Measurements from ENCODE around the gene CEMIP2. TPM values are rescaled to one million over a fixed set of nuclear protein-coding genes. Genes with fewer than 3 reads are reported as not detected.
"Not testable (repeated sequence)": the region's sequence is repeated elsewhere in the genome, so short reads cannot be mapped to it uniquely, and the experiment has no call there.

The CEMIP2 gene, protein sequence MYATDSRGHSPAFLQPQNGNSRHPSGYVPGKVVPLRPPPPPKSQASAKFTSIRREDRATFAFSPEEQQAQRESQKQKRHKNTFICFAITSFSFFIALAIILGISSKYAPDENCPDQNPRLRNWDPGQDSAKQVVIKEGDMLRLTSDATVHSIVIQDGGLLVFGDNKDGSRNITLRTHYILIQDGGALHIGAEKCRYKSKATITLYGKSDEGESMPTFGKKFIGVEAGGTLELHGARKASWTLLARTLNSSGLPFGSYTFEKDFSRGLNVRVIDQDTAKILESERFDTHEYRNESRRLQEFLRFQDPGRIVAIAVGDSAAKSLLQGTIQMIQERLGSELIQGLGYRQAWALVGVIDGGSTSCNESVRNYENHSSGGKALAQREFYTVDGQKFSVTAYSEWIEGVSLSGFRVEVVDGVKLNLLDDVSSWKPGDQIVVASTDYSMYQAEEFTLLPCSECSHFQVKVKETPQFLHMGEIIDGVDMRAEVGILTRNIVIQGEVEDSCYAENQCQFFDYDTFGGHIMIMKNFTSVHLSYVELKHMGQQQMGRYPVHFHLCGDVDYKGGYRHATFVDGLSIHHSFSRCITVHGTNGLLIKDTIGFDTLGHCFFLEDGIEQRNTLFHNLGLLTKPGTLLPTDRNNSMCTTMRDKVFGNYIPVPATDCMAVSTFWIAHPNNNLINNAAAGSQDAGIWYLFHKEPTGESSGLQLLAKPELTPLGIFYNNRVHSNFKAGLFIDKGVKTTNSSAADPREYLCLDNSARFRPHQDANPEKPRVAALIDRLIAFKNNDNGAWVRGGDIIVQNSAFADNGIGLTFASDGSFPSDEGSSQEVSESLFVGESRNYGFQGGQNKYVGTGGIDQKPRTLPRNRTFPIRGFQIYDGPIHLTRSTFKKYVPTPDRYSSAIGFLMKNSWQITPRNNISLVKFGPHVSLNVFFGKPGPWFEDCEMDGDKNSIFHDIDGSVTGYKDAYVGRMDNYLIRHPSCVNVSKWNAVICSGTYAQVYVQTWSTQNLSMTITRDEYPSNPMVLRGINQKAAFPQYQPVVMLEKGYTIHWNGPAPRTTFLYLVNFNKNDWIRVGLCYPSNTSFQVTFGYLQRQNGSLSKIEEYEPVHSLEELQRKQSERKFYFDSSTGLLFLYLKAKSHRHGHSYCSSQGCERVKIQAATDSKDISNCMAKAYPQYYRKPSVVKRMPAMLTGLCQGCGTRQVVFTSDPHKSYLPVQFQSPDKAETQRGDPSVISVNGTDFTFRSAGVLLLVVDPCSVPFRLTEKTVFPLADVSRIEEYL (N-terminal part only)
- polyA plus RNA-seq (2012; ENCODE audit: insufficient read depth, insufficient read length), result 5.5 TPM

DNA sequence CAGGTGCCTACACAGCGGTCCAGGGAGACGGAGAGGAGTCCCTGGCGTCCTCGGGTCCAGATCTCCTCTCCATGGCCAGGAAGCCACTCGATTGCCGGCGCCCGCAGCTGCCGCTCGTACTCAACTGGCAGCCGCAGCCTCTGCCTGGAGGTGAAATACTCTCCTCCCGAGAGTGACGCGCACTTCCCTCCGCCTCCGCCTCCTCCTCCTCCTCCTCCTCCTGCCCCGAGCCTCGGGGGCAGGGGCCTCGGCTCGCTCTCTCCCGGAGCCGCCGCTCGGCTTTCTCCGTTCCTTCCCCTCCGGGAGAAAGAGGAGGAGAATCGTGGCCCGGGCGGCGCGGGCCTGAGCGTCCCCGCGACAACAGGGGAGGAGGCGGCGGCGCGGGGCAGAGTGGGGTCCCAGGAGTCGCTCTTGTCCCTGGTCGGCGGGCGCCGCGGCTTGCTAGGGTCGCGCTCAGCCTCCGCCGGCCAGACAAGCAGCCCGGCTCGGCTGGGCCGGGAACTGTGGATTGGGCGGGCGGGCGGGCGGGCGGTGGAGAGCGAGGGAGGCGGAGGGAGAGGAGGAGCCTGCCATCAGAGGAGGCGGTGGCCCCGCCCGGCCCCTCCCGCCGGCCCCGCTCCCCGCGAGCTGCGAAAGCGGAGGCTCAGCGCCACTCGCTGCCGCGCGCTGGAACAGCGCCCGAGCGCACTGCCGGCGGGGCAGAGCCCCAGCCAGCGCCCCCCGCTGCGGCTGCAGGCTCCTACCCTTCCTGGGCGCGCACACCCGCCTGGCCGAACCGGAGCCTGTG lies at the start of gene CEMIP2:
TSS of gene CEMIP2 (minus strand) at position 126 of the 787 bp plus-strand sequence. CDS start 18,140 bp downstream, outside the sequence.
- peak within 1 kb of the TSS; percentile 66 for H3K4me3 ChIP-seq (ENCODE audit: low read length)

DNA sequence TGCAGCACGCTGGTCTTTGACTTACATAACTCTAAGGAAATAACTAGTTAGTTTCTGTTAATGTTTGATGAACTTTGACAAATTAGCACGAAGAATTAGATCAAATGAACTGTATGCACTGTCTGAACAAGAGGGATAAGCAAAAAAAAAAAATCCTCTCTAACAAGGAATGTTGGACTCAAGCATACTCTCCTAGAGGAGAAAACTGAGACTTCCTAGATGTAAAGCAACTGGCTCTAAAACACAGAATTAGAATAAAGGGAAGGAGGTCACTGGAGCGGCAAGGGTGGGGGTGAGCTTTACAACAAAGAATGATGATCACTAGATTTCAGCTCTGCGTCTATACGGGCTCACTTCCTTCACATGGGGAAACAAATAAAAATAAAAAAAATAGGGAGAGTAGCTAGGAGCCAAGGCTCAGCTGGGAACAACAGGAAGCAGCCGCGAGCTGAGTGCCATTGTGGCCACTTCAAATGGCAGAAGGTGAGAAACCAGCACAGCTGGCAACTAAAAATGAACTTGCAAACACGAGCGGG lies 48.7 kb upstream of the CEMIP2 start:
- no peak for DNase-seq (ENCODE audit: low read depth, low spot score)
- H3K4me3 ChIP-seq (ENCODE audit: low read length), result no peak overlapping the region

More for the DNA sequence above, at the start of gene CEMIP2:
- DNase-seq (ENCODE audit: low read depth, low spot score), result peak; percentile 74

DNA sequence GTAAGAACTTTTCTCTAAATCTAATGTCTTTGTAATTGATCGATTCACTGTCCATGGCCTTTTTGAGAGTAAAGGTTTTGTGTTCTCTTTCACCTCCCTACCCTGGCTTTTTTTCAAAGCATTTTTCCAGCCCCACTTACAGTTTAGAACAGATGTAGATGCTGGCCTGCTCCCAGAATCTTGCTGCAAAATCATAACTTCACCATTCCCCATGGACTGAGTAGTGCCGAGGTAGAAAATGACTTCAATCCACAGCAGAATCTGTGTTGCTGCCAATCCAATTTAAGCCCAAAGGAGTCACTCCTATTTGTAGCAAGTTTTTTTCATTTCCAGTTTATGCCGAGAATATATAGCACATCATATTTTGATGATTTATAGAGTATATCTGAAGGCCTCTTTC lies 46.5 kb upstream of the CEMIP2 start:
- DNase-seq (ENCODE audit: low read depth, low spot score), result no peak
- H3K4me3 ChIP-seq (ENCODE audit: low read length), result no peak overlapping the region

DNA sequence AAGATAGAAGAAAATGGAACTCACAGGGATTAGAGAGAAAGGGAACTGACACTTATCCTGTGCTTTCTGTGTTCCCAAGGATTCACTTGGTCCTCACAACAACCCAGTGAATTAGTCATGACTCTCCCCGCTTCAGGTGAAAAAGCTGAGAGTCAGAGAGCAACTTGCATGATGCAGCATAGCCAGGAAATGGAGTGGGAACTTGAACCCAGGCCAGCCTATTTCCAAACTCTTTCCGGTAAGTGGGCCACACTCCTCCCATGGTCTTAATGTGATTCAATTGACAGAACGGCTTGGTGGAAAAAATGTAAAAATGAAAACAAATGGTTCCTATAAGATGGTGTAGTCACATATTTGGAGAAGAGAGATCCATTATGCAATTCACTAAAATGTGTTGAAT lies 45.9 kb upstream of the CEMIP2 start:
- no peak overlapping the region for H3K4me3 ChIP-seq (ENCODE audit: low read length)
- DNase-seq (ENCODE audit: low read depth, low spot score), result no peak

DNA sequence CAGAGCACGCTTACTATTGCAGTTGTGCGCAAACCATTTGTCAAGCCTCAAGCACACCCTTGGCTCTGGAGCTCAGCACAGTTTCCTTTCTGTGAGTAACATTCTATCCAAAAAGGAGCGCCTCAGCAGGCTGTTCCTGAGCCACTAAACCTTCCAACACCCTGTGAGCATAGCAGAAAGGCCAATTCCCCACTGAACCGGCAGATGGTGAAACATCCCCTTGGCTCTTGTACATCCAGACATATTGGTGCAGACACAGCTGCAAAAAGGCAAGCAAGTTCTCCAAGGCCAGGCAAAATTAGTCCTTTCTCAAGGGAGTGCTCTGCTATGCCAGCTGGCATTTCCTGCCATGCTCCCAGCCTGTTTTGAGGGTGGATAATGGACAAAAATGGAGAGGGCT lies 44.1 kb upstream of the CEMIP2 start:
- H3K4me3 ChIP-seq (ENCODE audit: low read length), result no peak overlapping the region
- DNase-seq (ENCODE audit: low read depth, low spot score), result no peak

DNA sequence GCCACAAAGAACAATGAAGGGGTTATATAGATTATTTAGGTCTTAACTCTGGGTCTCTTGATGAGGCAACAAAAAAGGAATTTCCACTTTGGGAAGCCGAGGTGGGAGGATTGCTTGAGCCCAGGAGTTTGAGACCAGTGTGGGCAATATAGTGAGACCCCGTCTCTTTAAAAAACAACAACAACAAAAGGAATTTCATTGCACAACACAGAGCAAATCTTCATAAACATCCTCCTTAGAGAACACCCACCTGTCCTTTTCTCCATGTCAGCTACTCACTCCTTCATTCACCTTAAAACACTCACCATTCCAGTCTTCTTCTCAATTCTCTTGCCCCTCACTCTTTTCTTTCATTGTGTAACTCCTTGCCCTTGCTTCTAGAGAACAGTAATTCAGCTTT lies 39.8 kb upstream of the CEMIP2 start:
- no peak for DNase-seq (ENCODE audit: low read depth, low spot score)
- no peak overlapping the region for H3K4me3 ChIP-seq (ENCODE audit: low read length)

DNA sequence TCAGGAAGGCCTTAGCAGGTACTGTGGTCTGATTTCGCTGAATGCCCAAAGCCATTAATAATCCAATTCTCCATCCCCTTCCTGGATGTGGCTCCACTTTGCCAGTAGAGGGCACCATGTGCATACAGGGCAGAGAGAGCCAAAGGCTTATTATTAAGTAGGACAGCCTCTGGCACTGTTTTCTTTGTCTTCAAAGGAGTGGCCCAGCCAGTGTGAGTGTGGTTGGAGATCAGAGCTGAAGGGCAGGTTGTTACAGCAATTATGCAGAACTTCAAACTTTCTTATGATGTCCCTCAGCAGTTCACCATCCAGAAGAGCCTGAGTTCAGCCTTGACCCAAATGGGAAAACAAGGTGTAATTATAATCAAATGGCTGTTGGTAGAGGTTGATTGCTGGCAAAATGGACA lies 38.6 kb upstream of the CEMIP2 start:
- H3K4me3 ChIP-seq (ENCODE audit: low read length), result no peak overlapping the region
- peak; percentile 66 for DNase-seq (ENCODE audit: low read depth, low spot score)

DNA sequence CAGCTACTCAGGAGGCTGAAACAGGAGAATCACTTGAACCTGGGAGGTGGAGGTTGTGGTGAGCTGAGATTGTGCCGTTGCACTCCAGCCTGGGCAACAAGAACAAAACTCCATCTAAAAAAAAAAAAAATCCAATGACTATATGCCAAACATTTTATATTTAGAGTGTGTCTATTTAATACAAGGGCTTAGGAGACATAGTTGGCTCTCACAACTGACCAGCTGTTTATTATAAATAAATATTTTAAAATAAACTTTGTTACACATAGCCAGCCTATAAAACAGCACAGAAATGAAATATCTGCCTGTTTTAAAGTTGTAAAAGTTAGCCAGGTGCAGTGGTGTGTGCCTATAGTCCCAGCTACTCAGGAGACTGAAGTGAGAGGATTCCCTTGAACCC lies 36.8 kb upstream of the CEMIP2 start:
- not testable (repeated sequence) for DNase-seq (ENCODE audit: low read depth, low spot score); H3K4me3 ChIP-seq (ENCODE audit: low read length)

DNA sequence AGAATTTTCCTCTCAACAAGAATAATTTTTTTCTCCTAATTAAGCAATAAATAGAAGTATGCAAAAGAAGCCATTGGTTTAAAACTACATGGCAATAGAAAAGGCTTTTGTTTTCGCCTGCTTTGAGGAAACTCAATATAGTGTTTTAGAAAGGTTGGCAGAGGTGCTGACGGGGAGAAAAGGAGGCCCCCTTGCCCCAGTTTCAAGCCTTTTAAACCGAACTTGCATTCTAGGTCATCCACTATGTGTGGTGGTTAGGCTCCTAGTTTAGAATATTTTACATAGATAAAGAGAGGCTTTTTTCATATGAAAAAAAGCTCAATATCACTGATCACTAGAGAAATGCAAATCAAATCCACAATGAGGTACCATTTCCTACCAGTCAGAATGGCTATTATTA lies 33.5 kb upstream of the CEMIP2 start:
- DNase-seq (ENCODE audit: low read depth, low spot score), result no peak
- no peak overlapping the region for H3K4me3 ChIP-seq (ENCODE audit: low read length)

DNA sequence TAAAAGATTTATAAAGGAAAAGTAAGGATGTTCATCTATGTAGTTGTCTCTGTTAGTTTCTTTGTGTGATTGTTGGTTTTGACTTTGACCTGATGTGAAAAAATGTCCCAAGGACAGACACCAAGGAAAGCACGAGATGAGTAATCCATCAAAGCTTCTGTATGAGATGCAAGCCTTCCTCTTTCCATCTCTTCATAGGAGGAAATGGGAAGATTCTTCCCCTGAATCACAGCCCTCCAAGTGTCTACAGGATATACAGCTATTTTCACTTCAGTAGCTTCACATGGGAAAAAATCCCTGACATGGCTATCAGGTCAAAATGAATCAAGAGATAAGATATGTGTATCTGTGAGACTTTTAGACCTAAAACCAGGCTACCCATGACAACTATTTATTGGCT lies 29.0 kb upstream of the CEMIP2 start:
- no peak overlapping the region for H3K4me3 ChIP-seq (ENCODE audit: low read length)
- no peak for DNase-seq (ENCODE audit: low read depth, low spot score)

DNA sequence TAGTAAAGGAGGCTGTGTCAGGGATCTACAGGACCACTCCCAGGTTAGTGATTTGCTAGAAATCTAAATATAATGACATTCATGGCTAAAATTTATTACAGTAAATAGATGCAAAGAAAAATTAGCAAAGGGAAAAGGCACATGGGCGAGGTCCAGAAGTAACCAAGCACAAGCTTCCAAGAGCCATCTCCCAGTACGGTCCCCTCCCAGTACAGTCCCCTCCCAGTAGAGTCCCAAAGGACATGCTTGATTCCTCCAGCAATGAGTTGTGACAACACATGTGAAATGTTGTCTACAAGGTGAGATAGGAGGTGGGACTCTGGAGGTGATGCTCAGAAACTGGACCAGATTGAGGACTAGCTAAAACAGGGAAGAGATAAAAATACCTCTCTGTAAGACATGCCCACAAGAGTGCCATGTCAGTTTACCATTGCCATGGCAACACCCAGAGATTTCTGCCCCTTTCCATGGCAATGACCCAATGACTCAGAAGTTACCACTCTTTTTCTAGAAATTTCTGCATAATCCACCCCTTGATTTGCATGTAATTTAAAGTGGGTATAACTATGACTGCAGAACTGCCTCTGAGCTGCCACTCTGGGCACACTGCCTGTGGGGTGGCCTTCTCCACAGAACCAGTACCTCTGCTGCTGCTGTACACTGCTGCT lies 27.9 kb upstream of the CEMIP2 start:
- DNase-seq (ENCODE audit: low read depth, low spot score), result no peak

DNA sequence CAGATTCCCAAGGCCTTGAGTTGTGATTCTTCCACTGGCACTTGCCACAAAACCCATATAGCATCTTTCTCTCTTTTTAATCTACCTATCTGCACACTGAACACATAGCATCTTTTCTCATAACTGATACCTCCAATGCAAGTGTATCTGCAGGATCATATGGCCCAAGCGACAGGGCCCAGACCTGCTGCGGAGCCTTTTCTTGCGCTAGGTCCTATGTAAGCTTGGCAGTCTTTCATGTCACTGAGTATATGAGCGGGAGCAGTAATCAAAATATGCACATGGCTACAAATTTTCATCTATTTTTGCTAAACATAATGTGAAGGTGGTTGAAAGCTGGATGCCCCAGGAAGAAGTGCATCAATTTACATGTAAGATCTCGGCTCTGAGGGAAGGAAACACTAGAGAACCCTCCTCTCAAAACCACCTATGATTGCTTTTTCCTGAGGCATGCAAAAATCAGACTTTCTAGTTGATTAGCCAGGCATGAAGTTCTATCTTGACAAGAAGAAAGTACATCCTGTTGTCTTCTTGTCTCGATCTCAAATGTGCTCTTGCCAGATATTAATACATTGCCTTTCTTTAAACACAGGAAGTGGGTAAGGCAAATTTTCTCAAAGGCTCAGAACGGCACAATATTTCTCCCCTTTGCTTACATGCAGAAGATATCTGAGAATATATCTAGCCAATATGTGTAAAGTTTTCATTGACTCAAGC lies 26.9 kb upstream of the CEMIP2 start:
- peak; percentile 92 for DNase-seq (ENCODE audit: low read depth, low spot score)
- H3K4me3 ChIP-seq (ENCODE audit: low read length), result no peak overlapping the region

More for the DNA sequence above, 27.9 kb upstream of the CEMIP2 start:
- no peak overlapping the region for H3K4me3 ChIP-seq (ENCODE audit: low read length)

DNA sequence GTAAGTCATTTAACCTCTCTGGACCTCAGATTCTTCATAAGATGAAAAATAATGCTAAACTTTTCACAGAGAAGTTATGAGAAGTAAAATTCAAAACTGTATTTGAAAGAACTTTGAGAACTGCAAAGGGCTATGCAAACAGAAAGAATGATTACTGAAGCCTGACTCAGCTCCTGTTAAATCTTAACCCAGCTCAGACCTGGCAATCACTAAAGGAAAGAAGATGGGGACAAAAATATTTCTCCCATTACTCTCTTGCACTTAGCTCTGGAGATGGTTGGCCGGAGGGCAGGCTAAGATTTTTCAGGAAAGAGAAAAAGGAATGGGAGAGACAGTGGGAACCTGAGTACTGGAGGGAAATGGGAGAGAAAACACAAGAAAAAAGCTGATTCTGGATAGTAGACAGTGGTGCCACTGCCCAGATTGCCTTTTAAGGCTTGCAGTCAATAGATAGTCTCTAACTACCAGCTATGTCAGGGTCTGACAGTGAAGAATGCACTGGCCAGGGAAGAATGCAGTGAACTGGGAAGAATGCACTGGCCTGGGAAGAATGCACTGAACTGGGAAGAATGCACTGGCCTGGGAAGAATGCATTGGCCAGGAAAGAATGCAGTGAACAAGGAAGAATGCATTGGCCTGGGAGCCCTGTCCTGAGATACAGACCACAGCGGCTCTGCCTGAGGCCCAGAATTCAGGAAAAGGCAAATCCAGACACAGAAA lies 25.2 kb upstream of the CEMIP2 start:
- DNase-seq (ENCODE audit: low read depth, low spot score), result no peak
- no peak overlapping the region for H3K4me3 ChIP-seq (ENCODE audit: low read length)

DNA sequence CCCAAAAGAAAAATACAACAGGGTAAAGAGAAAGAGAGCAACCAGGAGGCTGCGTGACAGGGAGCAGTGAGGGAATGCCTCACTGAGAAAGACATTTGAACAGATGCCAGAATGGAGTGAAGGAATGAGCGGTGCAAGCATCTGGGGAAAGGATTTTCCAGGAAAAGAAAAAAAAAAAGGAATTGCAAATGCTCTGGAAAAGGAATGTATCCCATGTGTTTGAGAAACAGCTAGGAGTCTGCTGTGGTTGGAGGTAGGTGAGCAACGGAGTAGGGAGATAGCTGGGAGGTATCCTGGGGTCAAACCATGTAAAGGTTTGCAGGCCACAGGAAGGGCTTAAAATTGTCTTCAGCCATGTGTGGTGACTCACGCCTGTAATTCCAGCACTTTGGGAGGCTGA lies 23.6 kb upstream of the CEMIP2 start:
- no peak for DNase-seq (ENCODE audit: low read depth, low spot score)
- H3K4me3 ChIP-seq (ENCODE audit: low read length), result no peak overlapping the region

DNA sequence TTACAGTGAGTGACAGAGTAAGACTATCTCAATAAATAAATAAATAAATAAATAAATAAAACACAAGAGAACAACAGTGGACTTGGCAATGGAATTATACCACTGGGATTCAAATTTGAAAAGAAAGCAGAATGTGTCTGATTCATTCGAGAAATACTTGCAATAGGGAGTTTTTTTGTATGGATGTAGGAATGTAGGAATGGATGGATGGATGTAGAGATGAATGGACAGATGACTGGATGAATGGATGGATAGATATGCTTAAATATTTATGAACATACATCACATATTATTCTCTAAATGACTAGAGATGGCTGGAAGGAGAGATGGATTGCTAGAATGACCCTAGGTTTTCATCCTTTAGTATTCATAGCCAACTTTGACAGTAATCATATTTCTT lies 22.0 kb upstream of the CEMIP2 start:
- no peak for DNase-seq (ENCODE audit: low read depth, low spot score)
- H3K4me3 ChIP-seq (ENCODE audit: low read length), result no peak overlapping the region

DNA sequence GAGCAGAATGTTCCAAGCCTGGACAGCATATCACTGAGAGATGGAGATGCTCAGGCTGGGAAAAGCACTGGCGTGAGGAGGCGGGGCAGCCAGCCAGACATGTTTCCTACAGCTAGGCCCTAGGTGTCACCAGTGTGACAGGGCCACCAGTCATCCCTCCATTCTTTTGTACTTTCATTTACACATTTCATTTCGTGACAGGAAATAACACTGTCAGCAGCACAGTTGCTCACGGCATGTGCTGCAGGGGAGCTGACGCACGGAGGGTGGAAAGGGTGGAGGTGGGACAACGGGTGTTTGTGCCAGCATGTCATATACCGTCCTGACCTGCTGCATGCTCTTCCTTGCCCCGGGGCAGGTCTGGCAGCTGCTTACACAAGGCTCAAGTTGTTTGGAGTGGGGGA lies 14.8 kb upstream of the CEMIP2 start:
- DNase-seq (ENCODE audit: low read depth, low spot score), result peak; percentile 56
- peak overlapping the region; percentile 25 for H3K4me3 ChIP-seq (ENCODE audit: low read length)

DNA sequence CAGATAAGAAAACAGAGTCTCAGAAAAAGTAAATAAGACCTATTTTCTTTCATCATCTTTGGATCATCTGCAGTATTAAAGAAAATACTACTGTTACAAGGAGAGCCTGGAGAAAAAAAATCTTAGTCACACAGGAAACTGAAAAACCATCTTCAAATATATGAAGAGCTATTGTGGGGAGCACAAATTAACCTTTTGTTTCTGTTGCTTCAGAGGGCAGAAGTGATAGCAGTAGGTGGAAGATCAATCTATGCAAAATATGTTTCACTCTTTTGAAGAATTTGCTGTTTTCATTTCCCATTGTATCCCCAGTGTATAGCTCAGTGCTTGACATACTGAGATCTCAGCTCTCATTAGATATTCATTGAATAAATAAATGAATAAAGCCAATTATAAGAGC lies 13.1 kb upstream of the CEMIP2 start:
- H3K4me3 ChIP-seq (ENCODE audit: low read length), result no peak overlapping the region
- DNase-seq (ENCODE audit: low read depth, low spot score), result no peak
